ENCODE data around the gene ZDHHC11B.
A peak's percentile ranks its signal among the peaks of the same experiment; 100 is the strongest.

ZDHHC11B gene

DNA sequence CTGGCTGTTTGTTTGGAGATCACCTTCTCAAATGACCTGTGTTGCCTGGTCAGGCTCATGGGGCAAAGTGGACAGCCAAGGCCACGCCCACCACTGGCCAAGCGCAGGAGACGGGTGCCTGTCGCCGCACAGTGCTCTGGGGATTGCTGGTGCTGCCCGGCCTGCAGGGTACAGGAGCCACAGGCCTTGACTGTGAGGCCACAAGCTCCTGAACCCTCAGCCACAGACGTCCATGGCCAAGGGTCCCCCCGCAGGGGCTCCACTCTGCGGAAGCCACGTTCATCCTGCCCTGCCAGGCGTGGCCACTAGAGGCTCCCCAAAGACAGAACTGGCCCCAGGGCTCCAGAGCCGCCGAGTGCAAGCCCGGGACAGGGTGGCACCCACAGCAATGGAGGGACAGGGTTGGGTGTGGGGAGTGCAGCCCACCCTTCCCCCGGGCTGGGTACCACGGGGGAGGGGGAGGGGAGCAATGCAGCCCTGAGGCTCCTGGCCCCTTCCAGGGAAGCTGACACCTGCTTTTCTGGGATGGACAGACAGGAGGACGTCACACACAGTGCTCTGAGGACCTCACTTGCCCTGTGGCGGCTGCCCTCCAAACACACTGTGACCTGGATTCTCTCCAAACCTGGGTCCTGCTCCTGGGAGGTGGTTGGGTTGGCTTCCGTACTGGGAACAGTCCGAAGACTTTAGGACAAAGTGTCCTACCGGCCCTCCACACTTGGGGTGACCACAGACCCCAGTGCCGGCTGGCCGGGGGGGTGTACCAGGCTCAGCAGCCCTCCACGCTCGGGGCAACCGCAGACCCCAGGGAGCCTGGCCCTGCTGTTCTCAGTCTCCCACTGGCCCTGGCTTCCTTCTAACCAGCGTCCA, 112.8 kb downstream of the ZDHHC11B start:
- DNase-seq = peak; percentile 25 to 68

DNA sequence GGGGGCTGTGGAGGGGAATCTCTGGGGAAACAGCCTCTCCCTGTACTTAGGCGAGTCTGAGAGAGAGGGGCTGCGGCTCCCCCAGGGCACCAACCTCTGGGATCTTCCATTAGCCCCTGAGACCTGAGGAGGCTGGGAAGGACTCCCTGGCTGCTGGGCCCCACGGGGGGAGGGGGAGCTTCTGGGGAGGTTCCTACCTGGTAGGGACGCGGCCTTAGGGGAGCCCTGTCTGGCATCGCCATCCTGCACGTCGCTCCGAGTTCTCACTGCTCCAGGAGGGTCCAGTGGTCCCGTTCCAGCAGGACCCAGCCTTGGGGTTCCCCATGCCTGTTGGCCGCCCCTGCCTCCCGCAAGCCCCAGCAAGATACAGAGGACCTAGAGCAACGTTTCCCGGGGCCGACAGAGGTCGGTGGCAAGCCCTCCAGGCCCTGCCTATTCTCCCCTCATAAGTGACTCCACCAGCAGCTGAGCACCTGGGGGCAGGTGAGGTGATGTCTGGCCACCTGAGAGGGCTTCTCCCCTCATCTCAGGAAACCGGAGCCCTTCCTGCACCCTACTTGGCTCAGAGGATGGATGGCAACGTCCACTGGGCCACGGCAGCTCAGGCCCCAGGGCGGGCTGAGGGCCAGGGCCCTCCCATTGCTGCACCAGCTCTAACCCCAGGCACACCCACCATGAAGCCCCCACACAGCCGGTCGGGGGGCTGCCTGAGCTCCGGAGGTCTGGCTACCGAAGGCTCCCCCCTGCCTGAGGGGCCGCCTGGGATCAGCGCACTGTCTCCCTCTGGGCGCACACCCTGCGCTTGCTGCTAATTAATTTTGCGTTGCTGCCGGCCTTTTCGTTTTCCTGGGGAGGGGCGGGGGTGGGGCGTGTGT, 113.9 kb downstream of the ZDHHC11B start:
- no peak for DNase-seq

DNA sequence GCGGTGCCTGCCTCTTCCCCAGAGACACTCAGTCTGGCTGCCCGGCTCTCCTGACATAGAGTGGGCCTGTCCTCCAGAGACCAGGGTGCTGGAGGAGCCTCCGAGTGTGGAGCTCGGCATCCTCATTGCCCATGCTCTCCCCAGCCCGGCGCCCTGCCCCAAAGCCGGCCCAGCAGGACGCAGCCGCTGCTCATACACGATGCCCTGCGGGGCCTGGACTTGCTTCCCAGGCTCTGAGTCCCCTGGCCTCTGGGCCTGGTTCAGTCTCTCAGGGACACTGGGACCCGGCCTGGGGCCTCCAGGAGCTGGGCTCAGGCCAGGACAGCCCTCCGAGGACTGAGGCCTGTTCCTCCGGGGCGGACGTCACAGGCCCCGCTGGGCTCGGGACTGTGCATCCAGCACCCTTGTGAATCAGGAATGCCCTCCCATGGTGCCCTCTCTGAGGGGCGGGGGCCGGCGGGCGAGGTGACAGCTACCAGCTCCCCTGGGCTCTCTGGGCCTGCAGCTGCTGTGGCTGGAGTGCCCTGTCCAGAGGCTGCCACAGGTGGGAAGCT, 114.6 kb downstream of the ZDHHC11B start:
- DNase-seq = no peak

DNA sequence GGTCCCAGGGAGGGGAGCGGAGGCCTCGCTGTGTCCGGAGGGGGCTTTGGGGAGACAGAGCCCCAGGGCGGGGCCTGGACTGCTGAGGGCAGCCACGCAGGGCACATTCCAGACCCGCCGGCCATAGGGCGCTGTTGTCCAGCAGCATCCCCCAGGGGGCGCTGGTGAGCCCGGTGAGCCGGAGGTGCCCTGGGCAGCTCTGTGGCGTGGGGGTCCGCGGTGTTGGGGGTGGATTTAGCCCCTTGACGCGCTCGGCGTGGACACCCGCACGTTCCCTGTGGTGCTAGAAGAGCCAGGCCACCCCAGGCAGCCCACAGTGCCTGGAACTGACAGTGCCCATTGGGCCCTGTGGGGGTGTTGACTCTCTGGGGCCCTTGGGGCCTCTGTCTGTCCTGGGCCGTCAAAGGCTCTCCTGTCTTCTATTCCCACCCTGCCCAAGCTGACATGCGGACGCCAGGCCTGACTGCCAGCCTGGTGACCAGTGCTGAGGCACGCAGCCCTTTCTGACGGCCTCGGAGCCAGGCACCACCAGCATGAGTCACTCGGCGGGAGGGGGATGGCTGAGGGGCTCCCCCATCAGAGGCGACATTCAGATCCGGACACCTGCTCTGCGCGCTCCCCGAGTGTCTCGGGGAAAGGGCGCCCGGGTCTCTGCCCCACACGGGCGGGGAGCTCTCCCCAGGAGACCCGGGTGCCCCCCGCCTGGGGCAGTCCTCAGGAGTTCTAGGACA, 115.3 kb downstream of the ZDHHC11B start:
- DNase-seq = no peak

DNA sequence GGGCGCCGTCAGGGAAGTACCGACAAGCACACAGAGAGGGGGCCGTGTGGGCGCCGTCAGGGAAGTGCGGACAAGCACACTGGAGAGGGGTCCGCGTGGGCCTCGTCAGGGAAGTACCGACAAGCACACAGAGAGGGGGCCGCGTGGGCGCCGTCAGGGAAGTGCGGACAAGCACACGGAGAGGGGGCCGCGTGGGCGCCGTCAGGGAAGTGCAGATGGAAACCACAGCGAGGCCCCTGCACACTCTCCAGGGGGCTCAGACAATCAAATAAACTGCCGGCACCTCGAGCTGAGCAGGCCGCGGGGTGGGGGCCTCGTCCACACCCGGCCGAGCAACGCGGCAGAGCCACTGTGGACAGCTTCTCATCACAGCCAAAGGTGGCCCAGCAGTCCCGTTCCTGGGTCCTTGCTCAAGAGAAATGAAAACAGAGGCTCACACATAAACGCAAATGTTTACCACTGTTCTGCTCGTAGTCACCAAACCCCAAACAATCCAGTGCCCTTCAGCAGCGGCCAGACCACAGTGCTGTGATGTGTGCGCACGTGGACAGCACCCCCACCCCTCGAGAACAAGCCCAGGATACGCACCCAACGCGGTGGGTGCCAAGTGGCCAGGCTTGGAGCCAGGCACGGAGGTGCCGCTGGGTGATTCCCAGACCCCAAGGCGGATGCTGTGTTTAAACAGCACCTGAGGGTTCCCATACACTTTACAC, 116.1 kb downstream of the ZDHHC11B start:
- peak in 1 of 2 donors; percentile 22 for DNase-seq

DNA sequence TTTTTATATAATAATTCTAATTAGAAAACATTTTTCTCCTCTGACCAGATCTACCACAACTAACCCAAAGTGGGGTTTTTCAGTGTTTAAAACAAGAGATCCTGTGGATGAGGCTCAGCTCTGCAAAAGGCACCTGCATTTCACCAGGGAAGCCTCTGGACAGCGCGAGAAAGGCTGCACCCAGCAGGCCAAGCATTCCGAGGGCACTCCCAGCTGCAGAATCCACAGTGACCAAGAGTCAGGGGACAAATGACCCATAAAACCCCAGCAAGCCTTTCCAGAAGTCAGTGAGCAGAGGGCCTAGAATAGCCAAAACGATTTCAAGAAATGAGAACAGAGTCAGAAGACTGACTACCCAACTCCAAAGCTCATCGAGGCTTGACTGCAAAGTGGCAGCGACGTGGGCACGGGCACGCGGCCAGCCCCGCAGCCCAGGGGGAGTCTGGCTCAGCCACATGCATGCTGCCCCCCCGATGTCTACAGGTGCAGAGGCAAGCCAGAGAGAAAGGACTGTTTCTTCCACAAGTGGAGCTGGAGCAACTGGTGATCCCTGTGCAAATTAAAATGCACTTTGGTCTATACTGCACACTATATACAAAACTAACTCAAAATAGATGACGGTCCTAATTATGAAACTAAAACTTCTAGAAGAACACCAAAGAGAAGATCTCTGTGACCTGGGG, 117.6 kb downstream of the ZDHHC11B start:
- DNase-seq = no peak

DNA sequence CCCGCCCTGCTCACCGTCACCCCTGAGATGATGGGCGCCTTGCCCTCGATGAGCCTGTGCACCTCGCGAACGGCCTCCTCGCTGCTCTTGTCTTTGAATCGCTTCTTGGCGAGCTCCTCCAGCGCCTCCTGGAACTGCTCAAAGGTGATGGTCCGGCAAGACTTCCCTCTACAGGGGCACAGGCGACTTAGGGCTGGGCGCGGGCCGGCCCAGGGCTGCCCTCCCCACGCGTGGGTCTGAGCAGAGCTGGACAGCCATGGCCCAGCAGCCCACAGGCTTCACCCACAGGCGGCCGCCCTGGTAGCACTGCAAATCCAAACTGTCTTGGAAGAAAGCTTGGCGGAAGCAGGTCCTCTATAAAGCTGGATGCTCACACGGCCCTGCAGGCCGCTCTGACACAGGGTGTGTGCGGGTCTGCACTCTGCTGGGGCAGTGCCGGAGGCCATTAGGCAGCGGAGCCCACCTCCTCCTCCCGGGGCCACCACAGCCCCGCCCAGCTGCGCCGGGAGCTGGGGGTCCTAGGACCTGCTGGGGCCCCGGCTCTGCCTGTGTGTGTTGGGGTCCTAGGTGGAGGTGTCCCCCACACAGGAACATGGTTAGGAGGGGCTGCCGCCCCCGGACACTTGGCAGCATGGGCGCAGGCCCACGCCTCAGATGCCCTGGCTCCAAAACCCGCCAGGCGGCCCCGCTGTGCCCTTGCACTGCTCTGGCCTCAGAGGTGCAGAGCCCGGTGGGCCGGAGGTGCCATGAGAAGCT, 118.4 kb downstream of the ZDHHC11B start:
- no peak for DNase-seq

DNA sequence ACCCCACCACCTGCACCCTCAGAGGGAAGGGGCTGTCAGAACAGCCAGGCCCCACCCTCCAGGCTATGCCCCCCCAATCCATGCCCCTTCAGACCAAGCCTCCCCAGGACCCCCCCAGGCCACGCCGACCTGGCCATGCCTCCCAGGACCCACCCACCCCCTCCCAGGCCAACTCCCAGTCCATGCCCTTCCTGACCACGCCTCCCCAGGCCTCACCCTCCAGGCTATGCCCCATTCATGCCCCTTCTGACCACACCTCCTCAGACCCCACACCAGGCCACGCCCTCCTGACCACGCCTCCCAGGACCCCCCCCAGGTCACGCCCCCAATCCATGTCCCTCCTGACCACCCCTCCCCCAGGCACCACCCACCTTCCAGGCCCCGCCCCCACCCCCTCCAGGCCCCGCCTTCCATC, 119.0 kb downstream of the ZDHHC11B start:
- DNase-seq = no peak

DNA sequence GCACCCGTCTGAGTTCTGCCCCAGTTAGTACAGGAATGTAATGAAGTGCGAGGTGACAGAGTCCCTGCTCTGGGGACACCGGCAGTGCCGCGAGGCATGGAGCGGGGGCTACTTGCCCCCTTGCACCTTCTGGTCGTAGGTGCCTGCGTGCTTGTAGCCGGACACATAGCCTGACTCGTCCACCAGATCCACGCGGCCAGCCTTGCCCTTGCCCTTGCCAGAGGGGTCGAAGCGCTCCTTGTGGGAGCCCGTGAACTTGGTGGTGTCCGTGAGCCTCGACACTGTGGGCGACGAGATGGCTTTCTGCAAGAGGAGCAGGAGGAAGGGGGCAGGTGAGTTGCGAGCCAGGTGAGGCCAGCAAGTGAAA, 119.6 kb downstream of the ZDHHC11B start:
- no peak for DNase-seq

DNA sequence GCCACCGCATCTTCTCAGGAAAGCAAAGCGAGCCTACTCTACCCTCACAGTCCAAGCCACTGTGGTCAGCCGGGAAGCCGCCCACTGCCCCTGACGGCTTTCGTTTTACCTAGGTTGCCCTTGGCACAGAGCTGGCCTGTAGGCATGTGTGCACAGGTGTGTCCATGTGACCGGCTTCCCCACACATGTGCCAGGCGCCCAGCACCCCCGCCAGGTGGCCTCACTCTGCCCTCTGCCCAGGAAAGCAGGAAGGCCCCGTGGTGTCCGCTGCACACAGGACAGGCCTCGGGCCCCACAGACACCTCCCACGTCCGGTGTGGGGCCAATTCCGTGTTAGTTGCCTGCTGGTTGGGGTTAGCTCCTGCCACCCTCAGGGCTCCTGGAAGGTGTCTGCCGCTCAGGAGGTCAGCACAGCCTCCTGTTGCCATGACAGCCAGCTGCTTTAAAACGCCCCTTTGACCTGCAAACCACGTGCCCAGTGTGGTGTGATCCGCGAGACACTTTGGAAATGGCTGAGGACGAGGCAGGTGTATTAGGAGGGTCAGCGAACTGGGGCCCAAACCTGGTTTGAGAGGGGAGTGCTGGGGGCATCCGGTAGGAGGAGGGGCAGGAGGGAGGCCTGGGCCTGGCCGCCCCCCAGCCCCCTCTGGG, 120.1 kb downstream of the ZDHHC11B start:
- no peak for DNase-seq

DNA sequence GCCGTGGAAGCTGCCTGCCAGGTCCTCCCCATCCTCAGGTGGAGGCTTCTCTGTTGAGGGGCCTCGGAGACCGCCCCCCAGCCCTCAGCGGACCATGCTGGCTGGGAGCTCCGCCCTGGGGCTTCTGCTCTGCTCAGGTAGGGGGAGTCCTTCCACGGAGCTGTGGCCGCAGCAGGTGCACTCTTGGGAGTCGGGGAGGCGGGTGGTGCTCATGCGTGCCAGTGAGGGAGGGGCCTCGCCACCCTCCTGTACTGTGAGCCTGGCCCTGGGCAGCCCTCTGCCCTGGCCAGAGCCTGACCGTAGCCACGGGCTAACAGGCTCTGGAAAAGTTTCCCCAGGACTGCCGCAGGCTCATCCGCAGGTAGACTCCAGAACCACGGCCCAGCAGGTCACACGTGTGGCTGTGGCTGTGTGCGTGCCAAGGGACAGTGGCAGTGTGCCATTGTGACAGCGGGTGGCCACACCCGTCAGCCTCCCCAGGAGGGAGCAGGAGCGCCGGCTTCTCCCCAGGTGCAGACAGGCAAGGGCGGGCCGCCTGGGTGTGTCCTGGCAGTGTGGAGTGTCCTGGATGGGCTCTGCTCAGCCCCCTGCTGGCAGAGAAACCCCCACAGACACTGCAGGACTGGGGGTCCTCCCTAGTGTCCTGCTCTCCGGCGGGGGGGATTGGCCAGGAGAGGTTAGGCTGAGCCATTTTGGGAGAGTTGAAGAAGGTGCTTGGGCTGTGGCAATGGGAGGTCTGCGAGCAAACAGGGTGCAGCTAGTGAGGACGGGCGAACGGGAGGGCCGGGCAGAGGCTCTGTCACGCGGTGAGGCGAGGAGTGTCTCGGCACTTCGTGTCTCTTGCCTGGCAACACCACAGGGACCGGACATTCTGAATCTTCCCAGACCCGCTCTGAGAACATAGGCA, 120.8 kb downstream of the ZDHHC11B start:
- no peak for DNase-seq

DNA sequence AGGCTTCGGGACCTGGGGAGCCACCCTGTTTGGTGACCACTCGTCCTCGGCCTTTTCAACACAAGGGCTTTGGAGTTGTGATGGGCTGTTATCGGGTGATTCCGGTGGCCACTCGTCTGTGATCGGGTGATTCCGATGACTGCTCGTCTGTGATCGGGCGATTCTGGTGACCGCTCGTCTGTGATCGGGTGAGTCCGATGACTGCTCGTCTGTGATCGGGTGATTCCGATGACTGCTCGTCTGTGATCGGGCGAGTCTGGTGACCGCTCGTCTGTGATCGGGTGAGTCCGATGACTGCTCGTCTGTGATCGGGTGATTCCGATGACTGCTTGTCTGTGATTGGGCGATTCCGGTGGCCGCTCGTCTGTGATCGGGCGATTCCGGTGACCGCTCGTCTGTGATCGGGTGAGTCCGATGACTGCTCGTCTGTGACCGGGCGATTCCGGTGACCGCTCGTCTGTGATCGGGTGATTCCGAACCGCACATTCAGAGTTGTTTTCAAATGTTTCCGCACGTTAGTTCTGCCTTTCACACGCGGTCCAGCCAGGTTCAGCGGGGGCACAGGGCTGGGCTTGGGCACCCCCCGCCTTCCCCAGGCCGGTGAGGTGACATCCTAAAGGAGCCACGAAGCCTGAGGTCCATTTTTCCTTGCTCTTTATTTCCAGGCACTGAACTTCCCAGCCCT, 121.6 kb downstream of the ZDHHC11B start:
- no peak for DNase-seq

DNA sequence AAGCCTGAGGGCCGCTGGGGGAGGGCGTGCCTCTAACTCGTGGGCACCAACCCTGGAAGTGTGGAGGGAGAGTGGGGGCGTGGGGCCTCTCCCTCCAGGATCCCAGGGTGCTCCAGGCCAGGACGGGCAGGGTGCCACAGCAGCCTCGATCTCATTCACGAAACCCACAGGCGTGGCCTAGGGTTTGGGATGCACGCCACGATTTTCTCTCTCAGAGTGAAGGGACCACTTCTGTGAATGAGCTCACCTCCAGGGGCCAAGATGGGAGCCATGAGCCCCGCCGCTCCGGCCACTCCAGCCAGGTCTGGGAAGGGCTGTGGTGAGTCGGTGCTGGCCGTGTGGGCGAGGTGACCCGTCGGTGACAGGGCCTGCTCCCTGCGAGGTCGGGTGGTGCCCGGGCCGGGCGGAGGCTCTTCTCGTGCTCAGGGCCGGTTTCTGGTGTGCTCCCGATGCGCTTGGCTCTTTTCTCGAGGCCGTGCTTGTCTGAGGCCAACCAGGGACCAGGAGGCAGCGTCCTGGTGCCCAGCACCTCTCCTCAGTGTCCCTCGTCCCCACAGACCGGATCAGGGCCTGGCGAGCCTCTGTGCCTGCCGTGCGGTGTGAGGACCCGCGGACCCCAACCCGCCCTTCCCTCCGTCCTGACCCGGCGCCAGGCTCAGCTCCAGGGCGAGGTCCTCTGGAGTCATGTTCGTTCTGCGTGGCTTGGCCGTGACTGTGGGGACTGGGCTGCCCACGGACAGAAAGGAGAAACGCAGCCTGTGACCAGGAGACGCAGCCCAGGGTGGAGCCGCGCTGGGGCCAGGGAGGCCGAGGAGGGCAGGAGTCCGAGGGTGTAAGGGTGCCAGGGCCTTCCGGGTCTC, 122.4 kb downstream of the ZDHHC11B start:
- no peak for DNase-seq

DNA sequence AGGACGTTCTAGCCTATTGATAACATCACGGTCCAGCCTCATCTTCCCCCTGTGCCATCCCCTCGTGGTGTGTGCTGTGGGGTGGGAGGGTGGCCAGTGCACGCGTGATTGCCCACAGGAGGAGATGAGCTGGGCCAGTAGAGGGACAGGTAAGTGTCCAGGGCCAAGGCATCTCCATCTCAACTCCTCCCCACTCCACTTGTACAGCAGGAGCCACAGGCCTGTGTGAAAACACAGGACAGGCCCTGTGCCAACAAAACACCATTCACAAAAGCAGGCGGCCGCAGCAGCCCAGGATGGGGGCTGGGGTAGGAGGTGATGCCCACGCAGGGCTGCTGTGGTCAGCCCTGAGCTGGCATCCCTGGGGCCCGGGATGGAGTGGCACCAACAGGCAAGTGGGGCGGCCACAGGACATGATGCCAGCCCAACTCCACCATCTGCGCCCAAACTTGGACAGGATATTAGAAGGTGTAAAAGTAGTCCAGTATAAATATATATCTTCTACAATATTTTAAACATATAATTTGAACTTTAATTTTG, 124.0 kb downstream of the ZDHHC11B start:
- DNase-seq = no peak

Measured in inflammatory macrophage treated with lipopolysaccharide for 1 hour (primary cell).